Stimulated activated CD4-positive, alpha-beta T cell treated with anti-CD3 and anti-CD28 coated beads, TNF-alpha, amount 100 ng/mL, for 48 hours (primary cell): ENCODE data around the gene MINDY4.

ENCODE experiments used
- DNase-seq, 3 donors: peaks; one replicate each; pipeline ENCODE4 v3.0.0-alpha.2; 2020; ENCODE audit warnings: low read depth in 3 of 3

Gene MINDY4

DNA sequence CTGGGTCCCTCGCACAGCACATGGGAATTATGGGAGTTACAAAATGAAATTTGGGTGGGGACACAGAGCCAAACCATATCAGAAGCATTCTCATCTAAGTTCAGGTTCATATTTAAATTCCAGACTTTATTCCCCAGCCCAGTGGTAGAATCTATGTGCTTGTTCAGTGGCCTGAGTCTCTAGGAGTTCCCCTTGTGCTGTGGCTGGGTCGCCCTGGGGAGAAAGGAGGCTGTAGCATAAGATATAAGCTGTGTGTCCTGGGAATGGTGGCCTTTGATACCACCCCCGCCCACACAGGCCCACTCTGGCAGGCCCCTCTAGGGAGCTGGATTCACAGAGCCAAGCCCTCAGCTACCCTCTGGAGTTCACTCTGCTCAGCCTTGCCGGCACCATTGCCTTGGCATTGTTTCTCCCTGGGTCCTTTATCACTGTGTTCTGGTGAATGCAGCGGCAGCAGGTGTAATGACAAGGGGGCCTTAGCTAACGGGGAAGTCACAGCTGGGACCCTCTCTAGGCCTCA lies 64.2 kb downstream of the MINDY4 start:
- no peak for DNase-seq

GRCh38 chr7:30836991-30837390 lies 65.8 kb downstream of the MINDY4 start:
- no peak for DNase-seq

GRCh38 chr7:30837581-30837980 lies 66.4 kb downstream of the MINDY4 start:
- no peak for DNase-seq

DNA sequence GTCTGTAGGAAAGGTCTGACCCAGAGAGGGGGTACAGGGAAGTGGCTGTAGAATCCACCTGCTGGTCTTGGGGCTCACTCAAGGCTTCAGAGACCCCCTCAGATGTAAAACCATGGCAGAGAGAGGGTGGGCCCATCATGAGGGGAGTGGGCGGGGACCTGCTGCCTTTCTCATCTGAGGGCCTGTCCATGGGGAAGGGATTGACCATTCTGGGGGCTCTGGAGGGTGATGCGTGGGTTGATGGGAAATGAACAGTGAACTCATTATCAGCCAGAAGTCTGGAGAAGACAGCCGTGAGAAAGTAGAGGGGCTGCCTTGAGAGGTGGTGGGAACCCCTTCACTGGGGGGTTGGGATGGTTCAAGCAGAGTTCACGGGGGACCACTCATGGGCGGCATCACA lies 66.8 kb downstream of the MINDY4 start:
- DNase-seq: no peak

GRCh38 chr7:30840141-30841024 lies 69.2 kb downstream of the MINDY4 start:
- no peak for DNase-seq

GRCh38 chr7:30841025-30841735 lies 70.0 kb downstream of the MINDY4 start:
- no peak for DNase-seq

DNA sequence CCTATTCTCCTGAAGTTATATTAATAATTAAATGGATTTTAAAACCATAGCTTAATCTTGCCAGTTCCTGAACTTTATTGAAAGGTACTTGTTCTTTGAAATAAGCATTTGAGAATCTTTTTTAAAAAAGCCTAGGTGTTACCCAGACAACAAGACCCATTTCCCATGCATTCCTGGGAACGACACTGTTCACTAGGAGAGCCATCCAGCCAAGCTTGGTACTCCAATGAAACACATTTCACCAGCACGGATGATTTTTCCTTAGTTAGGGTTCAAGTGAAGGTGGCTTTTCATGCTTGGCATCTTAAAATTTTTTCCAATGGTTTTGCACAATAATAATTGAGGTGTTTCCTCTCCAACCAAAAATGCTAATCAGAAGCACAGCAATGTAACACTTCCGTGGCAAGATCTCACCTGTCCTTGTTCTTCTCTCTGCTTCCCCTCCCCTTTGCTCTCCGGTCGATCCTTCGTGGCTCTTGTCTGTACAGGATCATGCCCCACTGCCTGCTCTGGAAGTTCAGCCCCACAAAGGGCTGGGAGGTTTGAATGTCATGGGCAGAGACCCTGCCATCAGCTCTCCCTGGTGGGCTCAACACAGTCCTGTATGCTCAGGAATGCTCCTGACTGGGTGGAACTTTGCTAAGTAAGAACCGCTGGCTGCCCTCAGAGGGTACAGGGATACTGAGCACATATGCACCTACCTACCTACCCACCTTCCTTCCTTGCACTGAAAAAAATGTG lies 70.8 kb downstream of the MINDY4 start:
- no peak for DNase-seq

GRCh38 chr7:30842542-30843451 lies 71.6 kb downstream of the MINDY4 start:
- no peak for DNase-seq

DNA sequence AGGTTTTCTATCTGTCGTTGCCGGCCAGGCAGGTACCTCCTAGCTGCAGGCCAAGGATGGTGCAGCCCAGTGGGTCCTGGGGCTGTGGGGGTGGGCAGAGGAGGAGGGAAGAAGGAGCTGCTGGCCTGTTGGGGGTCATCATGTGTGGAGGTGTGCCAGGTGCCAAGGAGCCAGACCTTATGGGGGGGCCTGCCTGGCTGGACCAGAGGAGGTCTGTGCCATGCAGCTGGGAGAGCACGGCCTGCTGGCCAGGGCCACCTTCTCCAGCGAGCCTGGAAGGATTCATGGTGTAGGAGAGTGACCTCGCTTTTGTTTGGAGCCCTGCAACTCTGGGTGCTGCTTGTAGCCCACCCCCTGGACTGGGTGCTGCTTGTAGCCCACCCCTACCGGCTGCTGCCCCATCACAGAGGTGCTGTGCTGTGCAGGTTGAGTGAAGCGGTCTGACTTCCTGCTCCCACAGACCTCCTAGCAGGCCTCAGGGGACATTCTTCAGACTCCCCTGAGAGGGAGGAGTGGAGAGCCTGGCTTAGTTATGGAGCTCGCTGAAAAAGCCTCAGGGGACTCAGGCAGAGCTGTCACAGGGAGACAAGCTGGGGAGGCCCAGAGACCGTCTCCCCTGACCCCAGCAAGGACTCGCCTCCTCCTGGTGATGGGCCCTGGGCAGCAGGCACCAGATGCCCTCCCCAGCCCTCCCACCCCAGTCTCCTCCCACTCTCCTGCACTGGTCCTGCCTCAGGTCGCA lies 72.7 kb downstream of the MINDY4 start:
- DNase-seq: no peak

- no peak for DNase-seq
These were observed 73.3 kb downstream of the MINDY4 start for GRCh38 chr7:30844483-30844874.

GRCh38 chr7:30844916-30845315 lies 73.7 kb downstream of the MINDY4 start:
- DNase-seq: no peak

GRCh38 chr7:30845426-30846135 lies 74.4 kb downstream of the MINDY4 start:
- no peak for DNase-seq

- DNase-seq: no peak
These were observed 75.2 kb downstream of the MINDY4 start for GRCh38 chr7:30846378-30846777.

GRCh38 chr7:30848121-30848855 lies 77.1 kb downstream of the MINDY4 start:
- DNase-seq: no peak

DNA sequence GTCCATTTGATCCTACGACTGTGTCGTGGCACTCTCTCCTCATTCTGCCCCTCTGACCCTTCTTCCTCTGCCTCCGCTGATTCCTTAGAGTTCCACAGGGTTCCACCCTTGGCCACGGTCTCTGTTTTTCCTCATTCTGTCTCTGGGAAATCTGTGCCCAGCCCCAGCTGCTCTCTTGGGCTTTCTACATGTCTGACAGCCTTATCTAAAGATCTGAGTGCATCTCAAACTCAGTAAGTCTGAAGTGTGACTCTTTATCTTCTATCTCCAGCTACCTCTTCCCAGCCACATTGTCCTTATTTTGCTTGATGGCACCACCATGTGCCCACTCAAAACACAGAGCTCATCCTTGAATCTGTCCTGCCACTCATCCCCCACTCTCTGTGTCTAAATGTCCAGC lies 78.3 kb downstream of the MINDY4 start:
- no peak for DNase-seq

DNA sequence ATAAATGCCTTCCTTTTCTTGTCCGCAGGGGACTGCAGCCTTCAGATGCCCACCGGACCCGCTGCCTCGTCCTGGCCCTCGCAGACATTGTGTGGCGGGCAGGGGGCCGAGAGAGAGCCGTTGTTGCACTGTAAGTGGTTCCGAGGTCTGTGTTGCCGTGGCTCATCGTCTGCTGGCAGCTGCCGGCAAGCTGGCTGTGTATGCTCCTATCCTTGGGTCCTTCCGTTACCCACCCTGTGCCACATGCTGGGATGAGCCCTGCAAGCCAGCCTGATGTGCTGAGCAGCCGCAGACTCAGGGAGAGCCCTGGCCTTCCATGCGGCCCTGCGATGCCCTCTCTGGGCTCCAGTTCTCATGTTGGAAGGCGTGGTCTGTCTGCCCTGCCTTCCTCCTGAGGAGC lies 79.2 kb downstream of the MINDY4 start:
- DNase-seq: no peak

GRCh38 chr7:30851651-30852307 lies 80.6 kb downstream of the MINDY4 start:
- no peak for DNase-seq

DNA sequence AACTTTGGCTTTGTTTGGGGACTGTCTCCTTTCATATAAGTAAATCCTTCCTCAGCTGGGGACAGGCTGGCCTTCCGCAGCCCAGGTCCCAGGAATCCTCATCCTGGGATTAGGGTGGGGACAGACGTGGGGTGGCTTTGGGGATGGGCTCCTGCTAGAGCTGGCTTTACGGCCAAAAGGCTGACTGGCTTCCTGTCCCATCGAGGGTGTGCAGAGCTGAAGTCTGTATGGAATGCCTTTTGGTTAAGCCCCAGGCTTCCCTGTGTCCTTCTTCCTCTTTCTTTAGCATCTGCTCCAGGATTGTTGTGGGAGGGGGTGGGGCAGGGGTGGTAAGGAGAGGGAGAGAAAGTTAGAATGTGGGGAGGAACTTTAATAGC lies 81.1 kb downstream of the MINDY4 start:
- DNase-seq: no peak
